GM21723 (cell line): ENCODE results near the gene HDAC11.
"Not testable (repeated sequence)": the region's sequence is repeated elsewhere in the genome, so short reads cannot be mapped to it uniquely, and the experiment has no call there.

Source experiments
- ATAC-seq: cut with Tn5 transposase; IDR thresholded peaks from one replicate; pipeline ENCODE4 v1.9.1; 2021; ENCODE audit warnings: mild to moderate bottlenecking, moderate library complexity; ENCODE audit not compliant: unreplicated experiment

The HDAC11 gene

DNA sequence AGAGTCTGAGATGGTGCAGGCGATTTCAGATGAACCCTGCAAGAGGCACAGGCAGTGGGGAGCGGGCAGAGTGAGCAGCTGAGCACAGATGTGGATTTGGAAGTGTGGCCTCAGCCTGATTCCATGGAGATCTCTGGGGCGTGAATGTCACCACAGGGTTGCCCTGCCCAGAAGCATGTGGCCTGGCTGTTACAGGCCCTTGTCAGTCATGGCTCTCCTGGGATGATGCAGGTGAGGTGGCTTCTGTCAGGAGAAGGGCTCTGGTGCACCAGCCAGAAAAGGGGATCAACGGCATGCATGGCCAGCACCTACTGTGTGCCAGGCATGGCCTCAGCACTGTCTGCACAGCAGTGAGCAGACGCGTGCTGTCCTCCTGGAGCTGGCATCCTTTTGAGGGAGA lies 11.9 kb downstream of the HDAC11 start:
- ATAC-seq: no peak

DNA sequence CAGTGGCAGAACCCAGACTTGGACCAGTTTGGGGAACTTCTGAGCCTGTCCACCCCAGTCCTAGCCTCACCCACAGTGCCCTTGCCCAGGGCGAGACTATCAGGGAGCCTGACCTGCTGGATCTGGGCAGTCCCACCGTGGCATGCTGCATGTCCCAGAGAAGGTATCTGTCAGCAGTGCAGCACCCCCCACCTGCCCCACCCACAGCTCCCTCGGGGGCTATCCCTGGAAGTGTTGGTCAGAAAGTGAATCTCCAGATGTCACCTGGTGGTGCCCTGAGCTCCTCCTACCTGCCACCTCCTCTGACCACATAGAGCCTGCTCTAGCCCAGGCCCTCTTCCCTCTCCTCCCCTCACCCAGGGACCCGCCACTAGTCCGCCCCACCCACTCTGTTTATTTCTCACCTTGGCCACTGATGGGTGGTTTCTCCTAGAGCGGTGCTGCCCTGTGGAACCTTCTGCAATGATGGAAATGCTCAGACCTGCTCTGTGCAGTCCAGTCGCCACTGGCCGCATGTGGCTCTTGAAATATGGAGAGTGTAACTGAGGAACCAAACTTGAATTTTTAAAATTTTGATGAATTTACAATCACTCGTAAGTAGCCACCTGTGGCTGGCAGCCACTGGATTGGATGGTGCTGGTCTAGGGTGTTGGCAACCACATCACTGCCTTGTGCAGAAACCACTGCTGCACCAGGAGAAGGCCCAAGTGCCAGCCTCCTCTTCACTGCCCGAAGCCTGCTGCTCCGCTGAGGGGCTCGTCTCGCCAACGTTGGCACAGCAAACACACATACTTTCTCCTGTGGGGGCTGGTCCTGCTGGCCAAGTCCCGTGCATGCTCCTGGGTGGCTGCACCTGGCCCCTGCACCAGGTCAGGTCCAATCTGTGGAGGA lies 13.1 kb downstream of the HDAC11 start:
- no peak for ATAC-seq

DNA sequence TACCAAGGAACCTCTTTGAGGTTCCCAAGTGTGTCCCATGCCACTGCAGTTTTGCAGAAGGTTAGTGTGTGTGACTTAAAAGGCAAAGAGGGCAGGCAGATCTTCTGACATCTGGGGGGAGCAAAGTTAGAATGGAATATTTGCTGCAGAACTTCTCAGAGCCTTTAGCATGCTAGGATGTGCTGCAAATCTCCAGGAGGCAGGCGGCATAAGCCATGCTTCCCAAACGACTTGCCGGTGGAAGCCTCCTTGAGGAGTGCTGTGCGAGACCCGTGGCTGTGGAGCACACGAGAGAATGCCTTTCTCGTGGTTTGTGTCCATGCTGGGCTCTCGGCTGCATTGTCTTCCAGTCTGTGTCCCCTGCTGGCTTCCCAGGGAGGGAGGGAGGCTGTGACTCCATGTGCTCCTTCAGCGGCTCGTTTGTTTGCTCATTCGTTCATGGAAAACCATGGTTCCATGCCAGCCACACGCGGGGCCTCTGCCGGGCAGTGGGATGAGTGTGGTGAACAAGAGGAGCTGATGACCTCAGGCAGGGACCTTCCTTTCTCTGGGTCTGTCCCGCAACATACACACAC lies 13.8 kb downstream of the HDAC11 start:
- no peak for ATAC-seq

DNA sequence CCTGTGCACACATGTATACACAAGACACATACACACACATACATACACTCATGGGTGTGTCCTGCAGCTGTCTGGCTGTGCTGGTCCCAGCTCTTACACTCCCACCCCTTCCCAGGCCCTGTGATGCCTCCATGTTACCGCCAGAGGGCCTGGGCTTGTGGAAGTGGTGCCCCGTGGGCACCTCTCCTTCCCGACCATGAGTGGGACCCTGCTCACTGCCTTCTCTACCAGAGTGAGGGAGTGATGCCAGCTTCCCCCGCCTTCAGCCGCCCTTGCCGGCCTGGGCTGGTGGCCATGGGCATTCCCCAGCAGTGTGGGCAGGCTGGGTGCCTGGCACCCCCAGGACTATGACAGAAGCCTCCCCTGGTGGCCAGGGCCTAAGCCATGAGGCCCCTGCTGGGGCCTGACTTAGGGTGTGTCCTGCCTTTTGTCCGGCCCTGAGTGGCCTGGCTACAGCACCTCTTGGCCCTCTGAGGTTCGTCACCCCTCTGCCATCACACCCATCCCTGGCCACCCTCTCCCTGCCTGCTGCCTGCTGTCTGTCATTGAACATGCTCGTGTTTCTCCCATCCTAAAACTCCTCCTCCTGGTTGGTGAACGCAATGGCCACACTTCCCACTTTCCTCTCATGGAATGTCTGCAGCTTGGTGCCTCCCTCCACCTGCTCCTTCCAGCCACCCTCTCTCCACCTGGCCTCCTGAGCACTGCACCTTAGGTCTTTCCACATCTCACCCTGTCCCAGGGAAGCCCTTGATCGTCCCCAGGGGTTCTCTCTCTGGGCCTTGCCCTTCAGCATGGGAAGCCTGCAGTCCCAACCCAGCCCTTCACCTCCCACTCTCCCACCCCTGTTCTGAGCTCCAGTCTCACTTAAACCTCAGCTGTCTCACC lies 14.6 kb downstream of the HDAC11 start:
- ATAC-seq: no peak

DNA sequence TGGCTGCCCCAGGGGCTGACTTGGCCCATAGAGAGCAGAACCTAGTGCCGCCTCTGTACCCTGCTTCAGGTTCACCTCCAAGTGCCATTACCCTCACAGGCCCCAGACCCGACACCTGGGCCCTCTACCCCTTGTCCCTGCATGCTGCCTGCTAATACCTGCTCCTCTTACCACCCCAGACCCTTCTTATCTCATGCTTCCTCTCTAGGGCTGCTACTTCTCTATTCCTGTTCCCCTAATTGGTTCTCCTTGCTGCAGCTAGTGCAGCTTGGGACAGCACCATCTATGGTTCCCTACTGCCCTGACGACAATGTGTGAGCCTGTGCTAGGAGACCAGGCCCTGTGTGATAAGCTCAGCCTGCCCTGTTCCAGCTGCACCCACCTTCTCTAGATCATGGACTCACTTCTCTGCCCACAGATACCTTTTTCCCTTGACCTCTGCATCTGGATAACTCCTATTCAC lies 15.3 kb downstream of the HDAC11 start:
- ATAC-seq: no peak

DNA sequence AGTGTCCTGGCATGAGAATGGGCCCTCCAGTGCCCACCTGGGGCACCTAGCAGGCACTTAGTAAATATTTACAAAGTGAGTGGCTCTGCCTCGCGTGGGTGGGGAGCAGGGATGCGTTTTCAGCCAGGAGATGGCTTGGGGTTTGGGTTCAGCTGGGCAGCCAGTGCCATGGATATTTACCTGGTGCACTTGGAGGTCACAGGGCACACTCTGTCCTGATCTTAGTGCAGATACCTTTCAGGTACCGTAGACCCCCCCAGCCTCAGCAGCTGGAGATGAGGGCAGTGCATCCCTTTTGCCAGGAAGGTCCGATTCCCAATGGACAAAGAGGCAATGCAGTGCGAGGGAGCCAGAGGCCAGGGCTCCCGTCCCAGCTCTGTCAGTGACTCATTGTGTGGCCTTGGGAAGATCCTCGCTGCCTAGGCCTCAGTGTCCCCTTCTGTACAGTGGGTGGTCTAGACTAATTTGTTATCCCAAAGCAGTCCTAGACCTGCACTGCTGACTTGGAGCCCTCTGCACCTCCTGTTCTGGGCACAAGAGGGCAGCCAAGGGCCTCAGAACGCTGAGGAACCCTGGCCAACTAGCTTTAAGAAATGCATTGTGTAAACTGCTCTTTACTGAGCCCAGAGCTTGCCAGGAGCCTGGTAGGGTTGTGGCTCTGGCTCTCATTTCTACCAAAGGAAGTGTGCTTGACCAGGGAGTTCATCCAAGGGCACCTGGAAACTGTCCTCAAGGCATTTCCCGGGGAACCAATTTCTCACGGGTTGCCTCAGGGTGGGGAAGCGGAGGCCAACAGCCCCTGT lies 16.0 kb downstream of the HDAC11 start:
- ATAC-seq: no peak

DNA sequence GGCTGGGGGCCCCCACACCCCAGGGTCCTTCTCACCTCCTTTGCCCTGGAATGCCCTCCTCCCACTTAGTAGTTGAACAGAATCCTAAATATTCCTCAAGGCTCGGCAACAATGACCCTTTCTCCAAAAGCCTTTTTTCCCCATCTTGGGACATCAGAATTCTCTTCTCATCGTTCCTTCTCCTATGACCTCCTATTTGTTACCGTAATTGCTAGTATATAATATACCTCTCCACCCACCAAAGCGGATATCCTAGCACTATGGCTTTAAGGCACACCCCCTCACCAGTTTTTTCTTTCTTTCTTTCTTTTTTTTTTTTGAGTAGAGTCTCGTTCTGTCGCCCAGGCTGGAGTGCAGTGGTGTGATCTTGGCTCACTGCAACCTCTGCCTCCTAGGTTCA lies 16.8 kb downstream of the HDAC11 start:
- ATAC-seq: no peak

DNA sequence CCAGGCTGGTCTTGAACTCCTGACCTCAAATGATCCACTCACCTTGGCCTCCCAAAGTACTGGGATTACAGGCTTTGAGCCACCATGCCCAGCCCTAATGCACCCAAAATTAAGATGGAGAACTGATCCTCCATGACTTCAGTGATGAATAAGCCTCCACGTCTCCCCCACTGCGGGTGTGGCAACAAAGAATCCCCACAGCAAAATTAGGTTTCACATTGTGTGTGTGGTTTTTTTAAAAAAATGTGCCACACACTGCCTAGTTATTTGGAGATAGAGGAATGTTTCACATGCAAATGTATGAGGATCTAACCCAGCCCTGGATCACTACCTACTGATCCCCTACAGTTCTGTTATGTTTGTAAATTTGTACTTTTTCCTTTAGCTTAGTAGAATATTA lies 17.3 kb downstream of the HDAC11 start:
- no peak for ATAC-seq

DNA sequence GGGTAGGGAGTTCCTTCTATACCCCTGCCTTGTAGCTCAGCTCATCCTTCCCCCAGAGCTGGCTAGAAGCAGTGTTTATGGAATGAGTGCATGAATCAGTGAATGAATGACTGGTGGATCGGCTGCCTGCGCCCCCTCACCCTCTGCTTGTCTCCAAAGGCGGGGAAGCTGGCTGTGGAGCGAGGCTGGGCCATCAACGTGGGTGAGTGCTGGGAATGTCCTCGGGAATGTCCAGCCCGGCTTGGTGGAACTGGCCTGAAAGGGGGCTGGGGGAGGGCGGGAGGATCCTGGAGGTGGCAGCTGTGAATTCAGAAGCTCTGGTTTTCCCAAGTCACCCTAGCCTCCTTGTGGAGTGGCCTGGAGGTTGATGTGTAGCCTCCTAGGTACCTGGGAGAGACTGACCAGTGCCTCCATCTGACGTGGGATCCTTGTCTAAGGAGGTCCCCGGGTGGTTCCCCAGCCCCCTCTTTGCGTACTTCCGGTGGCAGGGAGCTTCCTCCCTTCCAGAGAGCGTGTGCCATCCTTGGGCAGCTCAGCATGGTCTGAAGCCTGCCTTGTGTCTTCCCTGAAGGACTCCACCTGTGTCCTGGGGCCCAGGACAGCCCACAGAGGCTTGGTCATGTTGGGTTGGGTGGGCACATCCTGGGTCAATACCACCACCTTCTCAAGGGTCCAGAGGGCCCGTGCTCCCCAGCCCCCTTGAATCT lies 18.4 kb downstream of the HDAC11 start:
- no peak for ATAC-seq

DNA sequence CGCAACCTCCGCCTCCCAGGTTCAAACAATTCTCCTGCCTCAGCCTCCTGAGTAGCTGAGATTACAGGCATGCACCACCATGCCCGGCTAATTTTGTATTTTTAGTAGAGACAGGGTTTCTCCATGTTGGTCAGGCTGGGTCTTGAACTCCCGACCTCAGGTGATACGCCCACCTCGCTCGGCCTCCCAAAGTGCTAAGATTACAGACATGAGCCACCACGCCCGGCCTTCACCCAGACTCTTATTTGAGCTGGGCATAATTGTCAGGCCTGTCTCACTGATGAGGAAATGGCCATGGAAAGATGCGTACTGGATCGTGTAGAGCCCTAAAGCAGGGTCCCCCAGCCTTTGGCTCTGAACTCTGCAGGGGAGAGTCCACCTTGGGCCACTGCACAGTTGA lies 19.1 kb downstream of the HDAC11 start:
- ATAC-seq: not testable (repeated sequence)

DNA sequence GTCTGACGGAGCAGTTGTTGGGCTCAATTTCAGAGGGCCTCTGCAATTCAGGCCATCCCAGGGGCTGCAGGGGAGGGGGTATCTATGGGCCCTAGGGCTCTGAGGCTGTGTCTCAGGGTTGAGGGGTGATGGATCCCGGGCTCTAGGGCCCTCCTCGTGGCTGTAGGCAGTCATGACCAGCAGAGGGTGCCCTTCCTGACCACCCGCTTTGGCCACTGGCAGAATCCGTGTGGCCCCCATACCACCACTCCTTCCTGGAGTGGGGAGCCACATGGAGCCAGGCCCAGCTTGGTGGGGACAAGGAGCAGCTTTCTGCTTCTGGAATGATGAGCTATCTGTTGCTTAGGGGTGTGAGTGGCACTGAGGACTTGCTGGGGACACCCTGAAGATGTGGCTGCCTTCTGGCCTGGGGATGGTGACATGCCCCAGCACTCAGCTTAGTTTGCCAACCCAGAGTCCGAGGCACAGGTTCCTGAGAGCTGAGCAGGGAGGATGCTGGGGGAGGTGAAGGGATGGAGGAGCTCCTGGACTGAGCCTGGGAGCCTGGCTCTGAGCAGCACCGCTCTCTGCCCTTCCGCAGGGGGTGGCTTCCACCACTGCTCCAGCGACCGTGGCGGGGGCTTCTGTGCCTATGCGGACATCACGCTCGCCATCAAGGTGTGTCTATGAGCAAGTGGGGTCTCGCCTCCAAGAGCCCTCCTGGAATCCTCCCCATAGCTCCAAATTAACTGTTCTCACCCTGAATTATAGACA lies 20.2 kb downstream of the HDAC11 start:
- ATAC-seq: no peak

DNA sequence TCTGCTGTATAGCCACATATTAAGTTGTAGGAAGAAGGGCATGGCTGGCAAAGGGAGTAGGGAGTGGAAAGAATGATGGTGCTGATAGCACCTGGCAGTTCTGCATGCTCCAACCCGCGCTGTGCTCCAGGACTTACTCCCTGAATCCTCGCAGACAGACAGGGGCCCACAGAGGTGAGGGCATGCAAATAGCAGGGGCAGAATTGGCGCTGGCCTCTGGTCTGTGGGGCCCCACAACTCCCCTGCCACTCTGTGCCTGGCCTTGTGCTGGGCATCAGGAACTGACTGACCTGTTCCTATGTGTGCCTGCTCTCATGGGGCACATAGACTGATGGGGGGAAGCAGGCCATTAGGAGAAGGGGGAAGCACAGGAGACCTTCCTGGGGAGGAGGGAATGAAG lies 20.9 kb downstream of the HDAC11 start:
- no peak for ATAC-seq

DNA sequence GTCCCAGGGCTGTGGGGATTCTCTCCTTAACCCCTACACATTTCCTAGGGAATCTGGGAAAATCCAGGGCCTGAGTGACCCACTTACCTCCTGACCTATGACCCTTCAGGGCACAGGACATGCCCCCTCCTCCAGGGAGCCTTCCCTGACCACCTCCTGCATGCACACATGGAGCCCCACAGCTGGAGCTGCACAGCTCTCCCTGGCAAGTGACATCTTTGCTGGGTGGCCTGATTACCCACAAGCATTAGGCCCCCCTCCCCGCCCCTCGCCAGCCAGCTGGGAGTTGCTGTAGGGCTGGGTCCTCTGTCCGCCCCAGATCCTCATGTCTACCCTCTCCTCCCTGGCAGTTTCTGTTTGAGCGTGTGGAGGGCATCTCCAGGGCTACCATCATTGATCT lies 21.4 kb downstream of the HDAC11 start:
- no peak for ATAC-seq

DNA sequence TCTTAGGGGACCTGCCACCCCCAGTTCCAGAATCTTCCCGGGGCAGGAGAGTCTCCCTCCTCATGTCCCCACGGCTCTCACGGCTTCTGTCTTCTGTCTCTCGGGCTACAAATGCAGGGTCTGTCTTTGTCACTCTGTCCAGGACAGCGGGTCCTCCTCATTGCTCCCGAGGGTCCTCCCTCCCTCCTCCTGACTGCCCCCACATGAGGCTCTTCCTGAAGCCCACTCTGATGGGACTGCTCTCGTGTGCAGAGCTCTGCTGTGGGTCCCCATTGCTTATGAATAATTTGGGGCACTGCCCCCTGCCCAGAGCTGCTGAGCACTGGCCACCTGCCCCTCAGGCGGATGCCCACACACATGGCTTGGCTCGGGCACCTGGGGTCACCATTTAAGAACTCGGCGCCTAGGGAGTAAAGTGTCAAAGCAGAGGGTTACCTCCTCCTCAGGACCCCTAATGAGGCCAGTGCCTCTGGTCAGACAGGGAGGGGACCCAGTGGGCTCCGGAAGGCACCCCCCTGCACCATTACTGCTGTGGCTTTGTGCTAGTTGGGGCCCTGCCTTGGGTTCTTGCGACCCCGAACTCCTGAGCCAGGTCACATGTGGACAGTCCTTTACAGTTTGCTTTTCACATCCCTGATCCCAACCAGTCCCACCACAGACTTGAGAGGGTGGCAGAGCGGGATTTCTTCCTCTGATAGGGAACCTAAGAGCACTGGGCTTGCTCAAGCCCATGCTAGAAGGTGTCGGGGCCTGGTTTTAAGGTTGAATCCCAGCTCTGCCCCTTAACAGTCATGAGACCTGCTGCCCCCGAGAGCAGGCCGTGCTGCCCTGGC lies 22.1 kb downstream of the HDAC11 start:
- ATAC-seq: no peak

DNA sequence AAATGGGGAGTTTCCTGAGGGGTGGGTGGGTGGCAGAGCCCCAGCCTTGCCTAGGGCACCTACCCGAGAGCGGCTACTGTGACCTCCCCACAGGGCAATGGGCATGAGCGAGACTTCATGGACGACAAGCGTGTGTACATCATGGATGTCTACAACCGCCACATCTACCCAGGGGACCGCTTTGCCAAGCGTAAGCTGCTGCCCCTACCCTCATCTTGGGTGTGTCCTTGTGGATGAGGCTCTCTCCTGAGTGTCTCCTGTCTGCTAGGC lies 22.6 kb downstream of the HDAC11 start:
- no peak for ATAC-seq

DNA sequence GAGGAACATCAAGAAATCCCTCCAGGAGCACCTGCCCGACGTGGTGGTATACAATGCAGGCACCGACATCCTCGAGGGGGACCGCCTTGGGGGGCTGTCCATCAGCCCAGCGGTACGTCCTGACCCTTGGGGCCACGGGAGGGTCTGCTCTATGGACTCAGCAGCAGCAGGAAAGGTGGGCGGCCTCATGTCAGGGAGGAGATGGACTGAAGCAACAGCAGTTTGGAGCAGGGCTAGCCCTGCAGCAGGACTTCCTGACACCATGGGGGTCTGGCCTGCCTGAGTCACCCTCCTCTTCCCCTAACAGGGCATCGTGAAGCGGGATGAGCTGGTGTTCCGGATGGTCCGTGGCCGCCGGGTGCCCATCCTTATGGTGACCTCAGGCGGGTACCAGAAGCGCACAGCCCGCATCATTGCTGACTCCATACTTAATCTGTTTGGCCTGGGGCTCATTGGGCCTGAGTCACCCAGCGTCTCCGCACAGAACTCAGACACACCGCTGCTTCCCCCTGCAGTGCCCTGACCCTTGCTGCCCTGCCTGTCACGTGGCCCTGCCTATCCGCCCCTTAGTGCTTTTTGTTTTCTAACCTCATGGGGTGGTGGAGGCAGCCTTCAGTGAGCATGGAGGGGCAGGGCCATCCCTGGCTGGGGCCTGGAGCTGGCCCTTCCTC lies 24.2 kb downstream of the HDAC11 start:
- no peak for ATAC-seq

DNA sequence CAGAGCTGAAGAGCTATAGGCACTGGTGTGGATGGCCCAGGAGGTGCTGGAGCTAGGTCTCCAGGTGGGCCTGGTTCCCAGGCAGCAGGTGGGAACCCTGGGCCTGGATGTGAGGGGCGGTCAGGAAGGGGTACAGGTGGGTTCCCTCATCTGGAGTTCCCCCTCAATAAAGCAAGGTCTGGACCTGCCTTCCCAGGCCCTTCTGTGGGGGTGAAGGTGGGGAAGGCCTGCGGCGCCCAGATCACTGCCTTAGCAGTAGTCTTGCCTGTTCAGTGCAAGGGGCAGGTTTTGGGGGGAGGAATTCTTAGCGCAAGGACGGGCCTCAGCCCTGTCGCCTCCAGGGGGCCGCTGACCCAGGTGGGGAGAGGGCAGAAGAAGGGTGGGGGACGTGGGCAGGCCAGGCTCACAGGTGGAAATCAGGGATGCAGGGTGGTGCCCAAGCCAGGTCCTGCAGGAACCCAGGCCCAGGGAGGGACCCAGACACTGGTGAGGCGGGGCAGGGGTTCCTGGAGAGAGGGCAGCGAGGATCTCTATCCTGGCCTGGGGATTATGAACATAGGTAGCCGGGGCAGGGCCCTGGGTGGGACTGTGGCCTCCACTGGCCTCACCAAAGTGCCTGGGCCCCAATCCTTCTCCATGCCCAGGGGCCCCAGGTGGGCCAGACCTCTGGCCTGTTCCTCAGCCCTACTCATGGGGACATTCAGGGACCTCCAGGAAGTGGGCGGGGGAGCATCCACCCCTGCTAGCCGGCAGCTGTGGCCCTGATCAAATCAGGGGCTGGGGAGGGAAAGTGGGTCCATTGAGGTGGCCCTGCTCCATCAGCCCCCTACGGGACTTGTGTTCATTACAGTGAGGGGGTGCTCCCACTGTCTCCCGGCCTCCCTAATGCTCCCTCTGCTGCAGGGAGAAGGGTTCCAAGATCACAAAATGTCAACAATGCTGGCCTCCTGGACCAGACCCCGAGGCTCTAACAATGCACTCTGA lies 25.3 kb downstream of the HDAC11 start:
- ATAC-seq: no peak
